HUES64 (cell line): Measurements from ENCODE around the gene CCDC12. TPM values are rescaled to one million over a fixed set of nuclear protein-coding genes. Genes with fewer than 3 reads are reported as not detected.
A peak's percentile ranks its signal among the peaks of the same experiment; 100 is the strongest.

Experiments used
- H3K27ac ChIP-seq: 2 replicates; pipeline ENCODE4 v1.7.0; 2013; ENCODE audit warnings: low read depth, low read length, inconsistent platforms
- H3K27me3 ChIP-seq: 2 replicates; pipeline ENCODE4 v1.6.1; 2013; ENCODE audit warnings: mild to moderate bottlenecking, low read length; ENCODE audit not compliant: insufficient read depth
- H3K36me3 ChIP-seq: 2 replicates; pipeline ENCODE4 v1.6.1; 2013; ENCODE audit warnings: mild to moderate bottlenecking, low read length; ENCODE audit not compliant: insufficient read depth
- H3K4me1 ChIP-seq: 2 replicates; pipeline ENCODE4 v1.6.1; 2013; ENCODE audit warnings: mild to moderate bottlenecking, low read length, moderate library complexity; ENCODE audit not compliant: insufficient read depth
- H3K4me3 ChIP-seq: 2 replicates; pipeline ENCODE4 v1.5.1; 2013; ENCODE audit warnings: mild to moderate bottlenecking, low read length, moderate library complexity
- H3K9ac ChIP-seq: 2 replicates; pipeline ENCODE4 v1.6.1; 2013; ENCODE audit warnings: mild to moderate bottlenecking, low read depth, low read length
- H3K9me3 ChIP-seq: 2 replicates; pipeline ENCODE4 v1.6.1; 2013; ENCODE audit warnings: low read depth, low read length; ENCODE audit not compliant: insufficient read depth
- WGBS: fragments of 150-250, 120-280 bp; methylation state at CpG from one replicate; pipeline ENCODE4 v1.1.7; 2013; ENCODE audit warnings: missing lambda C conversion rate; 5-methylcytosine and 5-hydroxymethylcytosine counted together
- polyA plus RNA-seq, 2 experiments: library from polyadenylated mRNA; stranded (reverse); fragments of 50-300 nt; gene quantifications; one replicate each; pipeline ENCODE4 v1.2.3, GENCODE V29; 2013

CCDC12 gene
- 37.7 TPM for polyA plus RNA-seq (2013, experiment 1 of 2)
- polyA plus RNA-seq (2013, experiment 2 of 2) = 42.7 TPM

- H3K27ac ChIP-seq = peak within 1 kb of the TSS; percentile 87
- H3K4me1 ChIP-seq = peaks cover 8% of the 10 kb centered on the region
- WGBS = under 1% methylated on average over 63 of the region's 64 CpGs
- H3K4me3 ChIP-seq = peak within 1 kb of the TSS; percentile 84
- peaks cover 11% of the 10 kb centered on the region; the same call in 1 of the 2 replicates for H3K27me3 ChIP-seq
- H3K9me3 ChIP-seq = no peaks in the 10 kb centered on the region
- peak within 1 kb of the TSS; percentile 95 for H3K9ac ChIP-seq
- peaks cover 9% of the 10 kb centered on the region for H3K36me3 ChIP-seq
These were observed at the start of gene CCDC12 for GRCh38 chr3:46976326-46977190. TSS of gene CCDC12 (minus strand) at chr3:46976745. CDS start at chr3:46976732, 13 bp downstream.

GRCh38 chr3:47024932-47025331 is 48.4 kb upstream of the CCDC12 start:
- Histone ChIP-seq H3K9me3 (no peaks in the 10 kb centered on the region), H3K36me3 (peaks cover 3% of the 10 kb centered on the region; the same call in 1 of the 2 replicates), H3K27ac (no peak overlapping the region), H3K27me3 (no peaks in the 10 kb centered on the region), H3K4me3 (no peak overlapping the region), H3K9ac (no peak overlapping the region), H3K4me1 (peaks cover 10% of the 10 kb centered on the region)

- Histone ChIP-seq H3K4me1 (peaks cover 10% of the 10 kb centered on the region), H3K9ac (no peak overlapping the region), H3K9me3 (no peaks in the 10 kb centered on the region), H3K27ac (no peak overlapping the region), H3K27me3 (no peaks in the 10 kb centered on the region), H3K36me3 (peaks cover 25% of the 10 kb centered on the region), H3K4me3 (no peak overlapping the region)
- 91% methylated on average over 1 of the region's 1 CpG for WGBS
These were observed 46.1 kb upstream of the CCDC12 start for GRCh38 chr3:47022641-47023071.

GRCh38 chr3:47020311-47020710 is 43.8 kb upstream of the CCDC12 start:
- no peak overlapping the region for H3K27ac ChIP-seq
- H3K36me3 ChIP-seq = peaks cover 46% of the 10 kb centered on the region
- peaks cover 19% of the 10 kb centered on the region for H3K4me1 ChIP-seq
- 96% methylated on average over 4 of the region's 4 CpGs for WGBS
- no peaks in the 10 kb centered on the region for H3K27me3 ChIP-seq
- H3K9me3 ChIP-seq = no peaks in the 10 kb centered on the region
- no peak overlapping the region for H3K4me3 ChIP-seq
- no peak overlapping the region for H3K9ac ChIP-seq

- no peak overlapping the region for H3K27ac ChIP-seq
- H3K36me3 ChIP-seq = peaks cover 48% of the 10 kb centered on the region
- no peaks in the 10 kb centered on the region for H3K27me3 ChIP-seq
- H3K4me1 ChIP-seq = peaks cover 12% of the 10 kb centered on the region
- H3K9ac ChIP-seq = no peak overlapping the region
- no peak overlapping the region for H3K4me3 ChIP-seq
- WGBS = 92% methylated on average over 1 of the region's 1 CpG
- H3K9me3 ChIP-seq = no peaks in the 10 kb centered on the region
These were observed 42.7 kb upstream of the CCDC12 start for GRCh38 chr3:47019201-47019600.

GRCh38 chr3:47018269-47018611 is 41.7 kb upstream of the CCDC12 start:
- Histone ChIP-seq H3K9ac (no peak overlapping the region), H3K27me3 (no peaks in the 10 kb centered on the region), H3K27ac (no peak overlapping the region), H3K4me3 (no peak overlapping the region), H3K36me3 (peaks cover 48% of the 10 kb centered on the region), H3K4me1 (peaks cover 12% of the 10 kb centered on the region), H3K9me3 (no peaks in the 10 kb centered on the region)

- H3K9ac ChIP-seq = no peak overlapping the region
- H3K9me3 ChIP-seq = no peaks in the 10 kb centered on the region
- no peak overlapping the region for H3K27ac ChIP-seq
- H3K36me3 ChIP-seq = peaks cover 48% of the 10 kb centered on the region
- peaks cover 12% of the 10 kb centered on the region for H3K4me1 ChIP-seq
- no peaks in the 10 kb centered on the region for H3K27me3 ChIP-seq
- no peak overlapping the region for H3K4me3 ChIP-seq
- 95% methylated on average over 5 of the region's 6 CpGs for WGBS
These were observed 41.1 kb upstream of the CCDC12 start for GRCh38 chr3:47017504-47018268.

GRCh38 chr3:47016934-47017435 is 40.4 kb upstream of the CCDC12 start:
- peaks cover 48% of the 10 kb centered on the region for H3K36me3 ChIP-seq
- no peak overlapping the region for H3K9ac ChIP-seq
- H3K9me3 ChIP-seq = no peaks in the 10 kb centered on the region
- no peak overlapping the region for H3K27ac ChIP-seq
- H3K4me3 ChIP-seq = no peak overlapping the region
- peaks cover 12% of the 10 kb centered on the region for H3K4me1 ChIP-seq
- 86% methylated on average over 1 of the region's 1 CpG for WGBS
- no peaks in the 10 kb centered on the region for H3K27me3 ChIP-seq

- peaks cover 12% of the 10 kb centered on the region for H3K4me1 ChIP-seq
- H3K9ac ChIP-seq = no peak overlapping the region
- H3K27ac ChIP-seq = no peak overlapping the region
- H3K27me3 ChIP-seq = no peaks in the 10 kb centered on the region
- no peak overlapping the region for H3K4me3 ChIP-seq
- no peaks in the 10 kb centered on the region for H3K9me3 ChIP-seq
- peaks cover 48% of the 10 kb centered on the region for H3K36me3 ChIP-seq
- 93% methylated on average over 4 of the region's 4 CpGs for WGBS
These were observed 39.8 kb upstream of the CCDC12 start for GRCh38 chr3:47016086-47016933.

GRCh38 chr3:47015151-47015550 is 38.6 kb upstream of the CCDC12 start:
- H3K27ac ChIP-seq = no peak overlapping the region
- peaks cover 16% of the 10 kb centered on the region for H3K4me1 ChIP-seq
- no peaks in the 10 kb centered on the region for H3K9me3 ChIP-seq
- H3K36me3 ChIP-seq = peaks cover 48% of the 10 kb centered on the region
- no peak overlapping the region for H3K4me3 ChIP-seq
- H3K27me3 ChIP-seq = no peaks in the 10 kb centered on the region
- no peak overlapping the region for H3K9ac ChIP-seq
